SU-DHL-6 (cell line): Measurements from ENCODE around the gene PTPN4.

Experiments used
- H2AFZ ChIP-seq: fragments of 200-600 bp; sonication (generic); 2 replicates; pipeline ENCODE4 v1.6.1; 2014; ENCODE audit warnings: low read depth, mild to moderate bottlenecking, moderate library complexity, mixed read lengths, antibody characterized with exemption, low read length; ENCODE audit not compliant: severe bottlenecking
- H3F3A ChIP-seq: fragments of 200-600 bp; shearing (Covaris generic); 2 replicates; pipeline ENCODE4 v1.6.0; 2016; ENCODE audit warnings: antibody characterized with exemption, mild to moderate bottlenecking; ENCODE audit not compliant: insufficient read depth
- H3K27ac ChIP-seq: fragments of 200-600 bp; sonication (generic); 2 replicates; pipeline ENCODE4 v1.5.1; 2016; ENCODE audit warnings: low read depth, mild to moderate bottlenecking, low read length, moderate library complexity, mixed read lengths
- H3K27me3 ChIP-seq: fragments of 200-600 bp; sonication (generic), shearing (Covaris generic); 2 replicates; pipeline ENCODE4 v1.6.0; 2014; ENCODE audit warnings: mild to moderate bottlenecking, low read length
- H3K36me3 ChIP-seq: fragments of 200-600 bp; sonication (generic); 2 replicates; pipeline ENCODE4 v1.6.1; 2014; ENCODE audit warnings: mild to moderate bottlenecking, low read length, mixed read lengths
- H3K4me2 ChIP-seq: fragments of 300-600, 200-600 bp; shearing (Covaris generic), sonication (generic); 2 replicates; pipeline ENCODE4 v1.6.0; 2014; ENCODE audit warnings: low read length, low read depth, mild to moderate bottlenecking; ENCODE audit not compliant: poor library complexity, severe bottlenecking
- H3K4me3 ChIP-seq: fragments of 200-600 bp; sonication (generic); 2 replicates; pipeline ENCODE4 v1.5.1; 2014; ENCODE audit warnings: antibody characterized with exemption, low read length, mild to moderate bottlenecking, mixed read lengths; ENCODE audit not compliant: insufficient read depth, poor library complexity, severe bottlenecking
- H3K79me2 ChIP-seq: fragments of 200-600 bp; sonication (generic); 2 replicates; pipeline ENCODE4 v1.6.1; 2014; ENCODE audit warnings: mild to moderate bottlenecking, low read length, moderate library complexity; ENCODE audit not compliant: insufficient read depth
- H3K9ac ChIP-seq: fragments of 200-600 bp; sonication (generic); 2 replicates; pipeline ENCODE4 v1.7.0; 2014; ENCODE audit warnings: mild to moderate bottlenecking, low read length
- H3K9me2 ChIP-seq: fragments of 200-600 bp; sonication (generic); replicated peaks from 2 replicates; pipeline ENCODE4 v1.6.1; 2014; ENCODE audit warnings: low read length; ENCODE audit not compliant: insufficient read depth
- H3K9me3 ChIP-seq: fragments of 200-600 bp; sonication (generic); 2 replicates; pipeline ENCODE4 v1.6.1; 2014; ENCODE audit warnings: low read length, mixed read lengths; ENCODE audit not compliant: insufficient read depth
- H4K20me1 ChIP-seq: fragments of 200-600 bp; sonication (generic); 2 replicates; pipeline ENCODE4 v1.6.1; 2014; ENCODE audit warnings: low read depth, mild to moderate bottlenecking, antibody characterized with exemption, low read length, moderate library complexity, mixed read lengths
- EZH2phosphoT487 ChIP-seq: fragments of 200-600 bp; sonication (generic), shearing (Covaris generic); conservative IDR thresholded peaks from 2 replicates; pipeline ENCODE4 v1.6.1; 2018; ENCODE audit warnings: mild to moderate bottlenecking, antibody characterized with exemption, low read length, moderate library complexity, mixed read lengths
- TF ChIP-seq, protein P1 (sequence below): fragments of 200-600 bp; sonication (generic); IDR thresholded peaks from one replicate; pipeline ENCODE4 v1.5.1; 2017; ENCODE audit warnings: antibody characterized with exemption, mild to moderate bottlenecking, low read length, moderate library complexity; ENCODE audit not compliant: insufficient read depth, poor library complexity, severe bottlenecking

PTPN4 gene

DNA sequence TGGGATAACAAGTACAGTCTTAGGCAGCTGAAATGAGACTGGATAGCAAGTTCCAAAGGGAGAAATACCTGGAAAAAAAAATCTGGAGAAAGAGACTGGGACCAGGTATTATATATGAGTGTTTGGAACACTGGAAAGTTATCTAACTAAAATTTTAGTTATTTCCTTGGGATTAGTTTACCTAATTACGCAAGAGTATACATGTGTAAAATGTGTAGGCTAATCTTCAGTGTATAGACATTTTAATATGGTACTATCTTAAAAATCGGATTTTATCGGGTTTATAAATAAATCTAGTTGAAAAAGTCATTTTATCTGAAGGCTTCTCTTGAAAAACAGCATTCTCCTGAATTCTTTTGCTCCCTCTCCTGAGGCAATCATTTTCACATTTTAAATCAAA lies 257.1 kb downstream of the PTPN4 start:
- Histone ChIP-seq H3K27ac (no peak overlapping the region), H3K9me2 (no peaks in the 10 kb centered on the region), H4K20me1 (no peaks in the 10 kb centered on the region; the same call in 1 of the 2 replicates), H3K9ac (no peak overlapping the region), H3K4me2 (no peak overlapping the region), H3K4me3 (no peak overlapping the region), H3K27me3 (no peaks in the 10 kb centered on the region), H3K36me3 (no peaks in the 10 kb centered on the region), H3K9me3 (no peaks in the 10 kb centered on the region), H3K79me2 (no peaks in the 10 kb centered on the region), H3F3A (peaks cover 4% of the 10 kb centered on the region; the same call in 1 of the 2 replicates), H2AFZ (no peak overlapping the region)
- TF ChIP-seq, protein P1, sequence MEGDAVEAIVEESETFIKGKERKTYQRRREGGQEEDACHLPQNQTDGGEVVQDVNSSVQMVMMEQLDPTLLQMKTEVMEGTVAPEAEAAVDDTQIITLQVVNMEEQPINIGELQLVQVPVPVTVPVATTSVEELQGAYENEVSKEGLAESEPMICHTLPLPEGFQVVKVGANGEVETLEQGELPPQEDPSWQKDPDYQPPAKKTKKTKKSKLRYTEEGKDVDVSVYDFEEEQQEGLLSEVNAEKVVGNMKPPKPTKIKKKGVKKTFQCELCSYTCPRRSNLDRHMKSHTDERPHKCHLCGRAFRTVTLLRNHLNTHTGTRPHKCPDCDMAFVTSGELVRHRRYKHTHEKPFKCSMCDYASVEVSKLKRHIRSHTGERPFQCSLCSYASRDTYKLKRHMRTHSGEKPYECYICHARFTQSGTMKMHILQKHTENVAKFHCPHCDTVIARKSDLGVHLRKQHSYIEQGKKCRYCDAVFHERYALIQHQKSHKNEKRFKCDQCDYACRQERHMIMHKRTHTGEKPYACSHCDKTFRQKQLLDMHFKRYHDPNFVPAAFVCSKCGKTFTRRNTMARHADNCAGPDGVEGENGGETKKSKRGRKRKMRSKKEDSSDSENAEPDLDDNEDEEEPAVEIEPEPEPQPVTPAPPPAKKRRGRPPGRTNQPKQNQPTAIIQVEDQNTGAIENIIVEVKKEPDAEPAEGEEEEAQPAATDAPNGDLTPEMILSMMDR: no peak
- TF ChIP-seq EZH2phosphoT487: no peak

DNA sequence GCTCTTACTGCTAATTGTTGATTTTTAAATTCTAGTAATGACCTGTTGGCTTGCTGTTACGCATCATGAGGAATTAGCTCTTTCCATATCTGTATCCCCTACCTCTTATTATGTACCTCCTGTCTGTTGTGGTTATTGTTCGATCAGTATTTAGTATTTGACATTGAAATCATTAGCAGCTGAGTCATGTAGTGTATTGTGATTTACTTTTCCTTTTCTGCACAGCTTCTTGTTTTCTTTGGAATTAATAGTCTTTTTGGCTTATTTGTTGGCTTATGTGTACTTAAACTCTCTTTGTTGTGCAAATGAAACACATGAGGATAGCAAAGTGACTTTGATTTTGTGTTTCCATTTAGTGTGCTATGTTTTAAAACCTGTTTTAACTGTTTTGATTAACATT lies 257.5 kb downstream of the PTPN4 start:
- Histone ChIP-seq H3K4me3 (no peak overlapping the region), H3K36me3 (no peaks in the 10 kb centered on the region), H2AFZ (no peak overlapping the region), H3K4me2 (no peak overlapping the region), H4K20me1 (no peaks in the 10 kb centered on the region; the same call in 1 of the 2 replicates), H3F3A (peaks cover 4% of the 10 kb centered on the region; the same call in 1 of the 2 replicates), H3K9me2 (no peaks in the 10 kb centered on the region), H3K27me3 (no peaks in the 10 kb centered on the region), H3K9me3 (no peaks in the 10 kb centered on the region), H3K27ac (no peak overlapping the region), H3K79me2 (no peaks in the 10 kb centered on the region), H3K9ac (no peak overlapping the region)
- TF ChIP-seq, protein P1: no peak
- no peak for TF ChIP-seq EZH2phosphoT487

GRCh38 chr2:120018549-120018948 lies 258.8 kb downstream of the PTPN4 start:
- H2AFZ ChIP-seq: no peak overlapping the region
- no peaks in the 10 kb centered on the region for H3K9me2 ChIP-seq
- H3K4me2 ChIP-seq: no peak overlapping the region
- no peaks in the 10 kb centered on the region for H3K9me3 ChIP-seq
- H3K27me3 ChIP-seq: no peaks in the 10 kb centered on the region
- H3K36me3 ChIP-seq: no peaks in the 10 kb centered on the region
- no peaks in the 10 kb centered on the region for H3K79me2 ChIP-seq
- no peaks in the 10 kb centered on the region; the same call in 1 of the 2 replicates for H4K20me1 ChIP-seq
- no peak overlapping the region for H3K4me3 ChIP-seq
- peaks cover 4% of the 10 kb centered on the region; the same call in 1 of the 2 replicates for H3F3A ChIP-seq
- no peak overlapping the region for H3K27ac ChIP-seq
- TF ChIP-seq, protein P1: no peak
- no peak for TF ChIP-seq EZH2phosphoT487
- H3K9ac ChIP-seq: no peak overlapping the region
